ENCODE data around the gene HAT1.
"Not testable (repeated sequence)": the region's sequence is repeated elsewhere in the genome, so short reads cannot be mapped to it uniquely, and the experiment has no call there.

HAT1 gene

DNA sequence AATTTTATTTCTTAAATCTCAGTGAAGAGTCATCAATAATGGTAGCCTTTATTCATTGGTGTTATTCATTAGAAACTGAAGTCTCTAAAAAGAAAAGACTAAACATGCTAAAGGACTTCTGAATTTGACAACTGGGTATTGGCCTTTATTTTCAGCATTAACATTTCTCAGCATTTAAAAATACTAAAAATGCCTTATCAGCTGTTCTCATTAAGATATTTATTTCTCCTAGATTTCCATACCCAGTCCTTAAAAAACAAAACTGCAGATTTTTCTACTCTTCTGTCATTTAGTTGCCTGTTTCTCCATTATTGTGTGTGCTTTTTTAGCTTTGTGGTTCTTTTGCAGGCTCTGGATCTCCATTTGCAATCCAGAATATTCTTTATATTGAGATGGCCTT is 46.2 kb downstream of the HAT1 start:
- Histone ChIP-seq H3K27me3 (ENCODE audit: insufficient read depth, low read length) (no peaks in the 10 kb centered on the region), H3K79me2 (ENCODE audit: control insufficient read depth, insufficient read depth, low read length, unreplicated experiment) (peaks cover 5% of the 10 kb centered on the region), H2AFZ (ENCODE audit: low read length, unreplicated experiment) (no peak overlapping the region), H3K4me3 (ENCODE audit: low read depth, low read length) (no peak overlapping the region), H3K27ac (ENCODE audit: low read depth, low read length) (no peak overlapping the region), H3K36me3 (ENCODE audit: insufficient read depth, low read length) (peaks cover 26% of the 10 kb centered on the region), H3K4me1 (ENCODE audit: control insufficient read depth, insufficient read depth, low read length, unreplicated experiment) (no peaks in the 10 kb centered on the region)

DNA sequence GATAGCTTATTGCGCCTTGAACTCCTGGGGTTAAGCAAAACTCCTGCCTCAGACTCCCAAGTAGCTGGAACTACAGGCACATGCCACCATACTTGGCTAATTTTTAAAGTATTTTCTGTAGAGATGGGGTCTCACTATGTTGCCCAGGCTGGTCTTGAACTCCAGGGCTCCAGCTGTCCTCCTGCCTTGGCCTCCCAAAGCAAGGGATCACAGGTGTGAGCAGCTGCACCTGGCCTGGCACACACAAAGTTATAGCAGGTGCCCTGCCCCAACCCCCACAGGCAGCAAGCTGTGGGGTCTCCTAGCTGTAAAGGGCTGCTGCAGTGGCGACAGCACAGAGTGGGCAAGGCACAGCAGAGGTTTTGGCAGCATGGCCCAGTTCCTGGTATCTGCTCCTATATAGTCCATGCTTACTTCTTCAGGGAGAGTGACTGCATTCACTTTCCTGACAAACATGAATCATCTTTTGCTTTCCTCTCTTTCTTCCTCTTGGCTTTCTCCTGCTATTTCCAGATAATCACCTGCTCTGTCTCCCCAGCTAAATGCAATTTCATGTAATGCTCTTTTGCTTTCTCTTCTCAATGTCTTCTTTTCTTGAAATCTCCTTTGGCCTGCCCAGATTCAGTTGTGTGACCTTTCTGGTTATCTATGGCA is 50.2 kb downstream of the HAT1 start:
- H3K4me1 ChIP-seq (ENCODE audit: control insufficient read depth, insufficient read depth, low read length, unreplicated experiment), result no peaks in the 10 kb centered on the region
- no peak overlapping the region for H3K4me3 ChIP-seq (ENCODE audit: low read depth, low read length)
- no peak overlapping the region for H3K27ac ChIP-seq (ENCODE audit: low read depth, low read length)
- H3K27me3 ChIP-seq (ENCODE audit: insufficient read depth, low read length), result no peaks in the 10 kb centered on the region
- H2AFZ ChIP-seq (ENCODE audit: low read length, unreplicated experiment), result no peak overlapping the region
- no peaks in the 10 kb centered on the region for H3K79me2 ChIP-seq (ENCODE audit: control insufficient read depth, insufficient read depth, low read length, unreplicated experiment)
- H3K36me3 ChIP-seq (ENCODE audit: insufficient read depth, low read length), result peaks cover 26% of the 10 kb centered on the region

DNA sequence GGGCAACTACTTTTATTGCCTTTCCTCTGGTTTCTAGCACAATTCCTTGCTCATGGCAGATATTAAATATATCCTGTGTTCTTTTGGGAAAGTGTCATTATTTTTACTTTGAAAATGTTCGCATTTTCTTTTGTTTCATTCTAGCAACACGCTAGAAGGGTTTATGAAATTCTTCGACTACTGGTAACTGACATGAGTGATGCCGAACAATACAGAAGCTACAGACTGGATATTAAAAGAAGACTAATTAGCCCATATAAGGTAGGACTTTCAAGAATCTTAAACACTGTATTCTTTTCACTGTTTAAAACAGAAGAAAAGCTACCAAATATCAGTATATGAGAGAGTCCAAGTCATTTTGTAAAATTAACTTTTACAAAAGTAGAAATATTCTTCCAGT is 56.8 kb downstream of the HAT1 start:
- Histone ChIP-seq H3K36me3 (ENCODE audit: insufficient read depth, low read length) (peaks cover 25% of the 10 kb centered on the region), H3K79me2 (ENCODE audit: control insufficient read depth, insufficient read depth, low read length, unreplicated experiment) (no peaks in the 10 kb centered on the region), H3K27ac (ENCODE audit: low read depth, low read length) (no peak overlapping the region), H2AFZ (ENCODE audit: low read length, unreplicated experiment) (no peak overlapping the region), H3K4me1 (ENCODE audit: control insufficient read depth, insufficient read depth, low read length, unreplicated experiment) (no peaks in the 10 kb centered on the region), H3K4me3 (ENCODE audit: low read depth, low read length) (no peak overlapping the region), H3K27me3 (ENCODE audit: insufficient read depth, low read length) (no peaks in the 10 kb centered on the region)

DNA sequence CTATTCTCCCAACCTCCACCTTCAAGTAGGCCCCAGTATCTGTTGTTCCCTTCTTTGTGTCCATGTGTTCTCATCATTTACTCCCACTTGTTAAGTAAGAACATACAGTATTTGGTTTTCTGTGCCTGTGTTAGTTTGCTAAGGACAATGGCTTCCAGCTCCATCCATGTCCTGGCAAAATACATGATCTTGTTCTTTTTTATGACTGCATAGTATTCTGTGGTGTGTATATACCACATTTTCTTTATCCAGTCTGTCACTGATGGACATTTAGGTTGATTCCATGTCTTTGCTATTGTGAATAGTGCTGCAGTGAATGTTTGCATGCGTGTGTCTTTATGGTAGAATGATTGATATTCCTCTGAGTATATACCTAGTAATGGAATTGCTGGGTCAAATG is 61.7 kb downstream of the HAT1 start:
- not testable (repeated sequence) for H3K36me3 ChIP-seq (ENCODE audit: insufficient read depth, low read length)

DNA sequence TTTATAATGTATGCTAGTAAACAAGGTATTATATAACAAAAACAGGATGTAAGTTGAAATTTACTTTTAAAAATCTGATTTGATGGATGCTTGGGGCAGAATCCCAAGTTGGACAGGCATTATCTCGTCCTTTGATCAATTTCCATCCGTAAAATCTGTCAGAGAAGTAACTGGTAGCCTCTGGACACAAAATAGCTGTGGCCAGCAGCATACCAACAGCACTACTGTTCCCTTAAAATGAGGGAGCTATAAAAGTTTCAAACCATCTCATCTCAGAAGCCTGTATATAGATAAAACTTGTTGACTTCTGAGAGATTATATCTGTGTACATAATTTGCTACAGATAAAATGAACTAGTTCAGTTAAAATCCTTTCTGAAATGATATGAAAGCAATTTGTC is 62.8 kb downstream of the HAT1 start:
- H3K79me2 ChIP-seq (ENCODE audit: control insufficient read depth, insufficient read depth, low read length, unreplicated experiment), result no peaks in the 10 kb centered on the region
- H3K4me1 ChIP-seq (ENCODE audit: control insufficient read depth, insufficient read depth, low read length, unreplicated experiment), result no peaks in the 10 kb centered on the region
- H3K4me3 ChIP-seq (ENCODE audit: low read depth, low read length), result no peak overlapping the region
- no peak overlapping the region for H2AFZ ChIP-seq (ENCODE audit: low read length, unreplicated experiment)
- no peak overlapping the region for H3K27ac ChIP-seq (ENCODE audit: low read depth, low read length)
- no peaks in the 10 kb centered on the region for H3K27me3 ChIP-seq (ENCODE audit: insufficient read depth, low read length)
- peaks cover 3% of the 10 kb centered on the region for H3K36me3 ChIP-seq (ENCODE audit: insufficient read depth, low read length)

More for the DNA sequence above, 61.7 kb downstream of the HAT1 start:
- not testable (repeated sequence) for H3K27ac ChIP-seq (ENCODE audit: low read depth, low read length); H2AFZ ChIP-seq (ENCODE audit: low read length, unreplicated experiment); H3K27me3 ChIP-seq (ENCODE audit: insufficient read depth, low read length); H3K4me3 ChIP-seq (ENCODE audit: low read depth, low read length); H3K4me1 ChIP-seq (ENCODE audit: control insufficient read depth, insufficient read depth, low read length, unreplicated experiment); H3K79me2 ChIP-seq (ENCODE audit: control insufficient read depth, insufficient read depth, low read length, unreplicated experiment)

DNA sequence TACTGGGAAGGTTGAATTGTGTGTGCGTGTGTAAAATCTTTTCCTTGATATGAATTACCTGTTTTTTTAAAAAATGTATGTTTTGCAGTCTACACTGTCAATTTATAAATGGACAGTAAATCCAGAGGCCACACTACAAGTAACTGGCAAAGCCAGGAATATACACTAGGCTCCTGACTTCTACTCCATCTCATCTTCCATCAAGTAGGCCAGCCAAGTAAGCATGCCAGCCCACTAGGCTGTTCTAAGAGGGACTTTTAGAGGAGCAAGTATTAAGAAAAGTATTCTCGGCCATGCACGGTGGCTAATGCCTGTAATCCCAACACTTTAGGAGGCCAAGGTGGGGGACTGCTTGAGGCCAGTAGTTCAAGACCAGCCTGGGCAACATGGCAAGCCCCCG is 64.5 kb downstream of the HAT1 start:
- Histone ChIP-seq H3K27ac (ENCODE audit: low read depth, low read length) (no peak overlapping the region), H3K4me1 (ENCODE audit: control insufficient read depth, insufficient read depth, low read length, unreplicated experiment) (no peaks in the 10 kb centered on the region), H3K36me3 (ENCODE audit: insufficient read depth, low read length) (peaks cover 3% of the 10 kb centered on the region), H3K27me3 (ENCODE audit: insufficient read depth, low read length) (no peaks in the 10 kb centered on the region), H3K4me3 (ENCODE audit: low read depth, low read length) (no peak overlapping the region), H2AFZ (ENCODE audit: low read length, unreplicated experiment) (no peak overlapping the region), H3K79me2 (ENCODE audit: control insufficient read depth, insufficient read depth, low read length, unreplicated experiment) (no peaks in the 10 kb centered on the region)

GRCh38 chr2:171991027-171991426 is 68.8 kb downstream of the HAT1 start:
- Histone ChIP-seq H3K4me3 (ENCODE audit: low read depth, low read length) (no peak overlapping the region), H2AFZ (ENCODE audit: low read length, unreplicated experiment) (no peak overlapping the region), H3K27ac (ENCODE audit: low read depth, low read length) (no peak overlapping the region), H3K27me3 (ENCODE audit: insufficient read depth, low read length) (no peaks in the 10 kb centered on the region), H3K36me3 (ENCODE audit: insufficient read depth, low read length) (no peaks in the 10 kb centered on the region), H3K4me1 (ENCODE audit: control insufficient read depth, insufficient read depth, low read length, unreplicated experiment) (peaks cover 3% of the 10 kb centered on the region), H3K79me2 (ENCODE audit: control insufficient read depth, insufficient read depth, low read length, unreplicated experiment) (no peaks in the 10 kb centered on the region)

DNA sequence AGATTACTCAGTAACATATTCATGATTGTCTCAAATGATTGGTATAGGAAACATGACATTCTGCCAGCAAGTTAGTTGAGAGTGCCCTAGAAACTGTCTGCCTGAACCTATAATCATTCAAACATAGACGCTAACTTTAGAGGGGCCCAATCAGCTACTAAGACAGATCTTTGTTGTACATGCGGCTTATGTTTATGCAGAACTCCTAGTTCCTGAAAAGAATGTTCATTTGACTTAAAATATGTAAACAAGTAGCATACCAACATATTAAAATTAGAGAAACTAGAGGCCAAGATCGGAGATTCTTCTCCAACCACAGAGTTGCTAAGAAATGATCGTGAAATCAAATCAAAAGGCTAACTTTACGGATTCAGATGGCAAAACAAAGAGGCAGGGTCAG is 73.3 kb downstream of the HAT1 start:
- no peak overlapping the region for H2AFZ ChIP-seq (ENCODE audit: low read length, unreplicated experiment)
- H3K36me3 ChIP-seq (ENCODE audit: insufficient read depth, low read length), result no peaks in the 10 kb centered on the region
- peaks cover 11% of the 10 kb centered on the region for H3K4me1 ChIP-seq (ENCODE audit: control insufficient read depth, insufficient read depth, low read length, unreplicated experiment)
- H3K27ac ChIP-seq (ENCODE audit: low read depth, low read length), result no peak overlapping the region
- no peaks in the 10 kb centered on the region for H3K27me3 ChIP-seq (ENCODE audit: insufficient read depth, low read length)
- no peak overlapping the region for H3K4me3 ChIP-seq (ENCODE audit: low read depth, low read length)
- no peaks in the 10 kb centered on the region for H3K79me2 ChIP-seq (ENCODE audit: control insufficient read depth, insufficient read depth, low read length, unreplicated experiment)

- H3K27ac ChIP-seq (ENCODE audit: low read depth, low read length), result no peak overlapping the region
These were observed 73.8 kb downstream of the HAT1 start for GRCh38 chr2:171996021-171996420.

GRCh38 chr2:171997031-171997430 is 74.8 kb downstream of the HAT1 start:
- not testable (repeated sequence) for H3K4me3 ChIP-seq (ENCODE audit: low read depth, low read length); H2AFZ ChIP-seq (ENCODE audit: low read length, unreplicated experiment); H3K36me3 ChIP-seq (ENCODE audit: insufficient read depth, low read length); H3K79me2 ChIP-seq (ENCODE audit: control insufficient read depth, insufficient read depth, low read length, unreplicated experiment); H3K27me3 ChIP-seq (ENCODE audit: insufficient read depth, low read length); H3K27ac ChIP-seq (ENCODE audit: low read depth, low read length)
- peaks cover 16% of the 10 kb centered on the region for H3K4me1 ChIP-seq (ENCODE audit: control insufficient read depth, insufficient read depth, low read length, unreplicated experiment)

More at GRCh38 chr2:171996021-171996420, 73.8 kb downstream of the HAT1 start:
- H3K36me3 ChIP-seq (ENCODE audit: insufficient read depth, low read length), result no peaks in the 10 kb centered on the region
- peaks cover 16% of the 10 kb centered on the region for H3K4me1 ChIP-seq (ENCODE audit: control insufficient read depth, insufficient read depth, low read length, unreplicated experiment)
- H2AFZ ChIP-seq (ENCODE audit: low read length, unreplicated experiment), result no peak overlapping the region
- H3K4me3 ChIP-seq (ENCODE audit: low read depth, low read length), result no peak overlapping the region
- no peaks in the 10 kb centered on the region for H3K79me2 ChIP-seq (ENCODE audit: control insufficient read depth, insufficient read depth, low read length, unreplicated experiment)
- H3K27me3 ChIP-seq (ENCODE audit: insufficient read depth, low read length), result no peaks in the 10 kb centered on the region

DNA sequence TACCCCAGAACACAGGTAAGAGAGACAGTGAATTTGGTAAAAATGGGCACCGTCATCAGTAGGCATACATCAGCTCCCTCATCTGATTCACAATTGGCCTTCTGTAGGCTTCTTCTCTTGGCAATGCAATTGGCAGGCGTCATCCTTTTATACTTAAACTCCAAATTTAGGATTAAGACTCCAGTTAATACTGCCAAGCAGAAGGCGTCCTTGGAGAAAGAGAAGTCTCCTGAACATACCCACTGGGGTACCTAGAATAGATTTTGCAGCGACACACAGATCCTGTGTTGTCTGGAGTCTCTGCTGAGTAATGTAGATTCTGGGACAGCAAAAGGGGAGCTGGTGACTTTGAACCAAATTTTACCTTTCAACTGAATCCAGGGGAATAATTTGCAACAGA is 76.9 kb downstream of the HAT1 start:
- Histone ChIP-seq H3K79me2 (ENCODE audit: control insufficient read depth, insufficient read depth, low read length, unreplicated experiment) (no peaks in the 10 kb centered on the region), H3K36me3 (ENCODE audit: insufficient read depth, low read length) (no peaks in the 10 kb centered on the region), H3K4me3 (ENCODE audit: low read depth, low read length) (peak overlapping the region; percentile 86), H3K27me3 (ENCODE audit: insufficient read depth, low read length) (no peaks in the 10 kb centered on the region), H3K4me1 (ENCODE audit: control insufficient read depth, insufficient read depth, low read length, unreplicated experiment) (peaks cover 14% of the 10 kb centered on the region), H3K27ac (ENCODE audit: low read depth, low read length) (no peak overlapping the region), H2AFZ (ENCODE audit: low read length, unreplicated experiment) (peak overlapping the region; percentile 97)

Measured in ACC112 (cell line).